HG03066 (cell line): ENCODE measurements around the gene CD200R1L.

ENCODE experiments used
- ATAC-seq: cut with Tn5 transposase; IDR thresholded peaks from one replicate; pipeline ENCODE4 v1.9.1; 2021; ENCODE audit warnings: low read depth; ENCODE audit not compliant: unreplicated experiment

The CD200R1L gene

DNA sequence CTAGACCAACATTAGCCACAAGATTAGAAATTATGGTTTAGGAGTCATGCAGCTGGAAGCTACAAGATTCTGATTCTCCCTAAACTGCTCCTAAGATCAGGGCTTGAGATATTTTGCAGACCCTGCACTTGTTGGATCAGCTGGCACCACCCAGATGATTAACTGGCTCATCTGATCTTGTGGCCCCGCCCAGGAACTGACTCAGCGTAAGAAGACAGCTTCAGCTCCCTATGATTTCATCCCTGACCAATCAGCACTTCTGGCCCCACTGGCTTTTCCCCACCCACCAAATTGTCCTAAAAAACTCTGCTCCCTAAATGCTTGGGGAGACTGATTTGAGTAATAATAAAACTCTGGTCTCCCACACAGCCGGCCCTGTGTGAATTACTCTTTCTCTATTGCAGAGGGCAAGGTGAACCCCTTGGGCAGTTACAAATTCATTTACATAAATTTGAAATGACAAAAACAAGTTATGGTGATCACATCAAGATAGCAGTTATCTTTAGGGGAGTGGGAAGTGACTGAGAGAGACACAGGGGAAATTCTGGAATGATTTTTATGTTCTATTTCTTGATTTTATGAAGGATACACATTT, 76.5 kb downstream of the CD200R1L start:
- ATAC-seq = no peak

DNA sequence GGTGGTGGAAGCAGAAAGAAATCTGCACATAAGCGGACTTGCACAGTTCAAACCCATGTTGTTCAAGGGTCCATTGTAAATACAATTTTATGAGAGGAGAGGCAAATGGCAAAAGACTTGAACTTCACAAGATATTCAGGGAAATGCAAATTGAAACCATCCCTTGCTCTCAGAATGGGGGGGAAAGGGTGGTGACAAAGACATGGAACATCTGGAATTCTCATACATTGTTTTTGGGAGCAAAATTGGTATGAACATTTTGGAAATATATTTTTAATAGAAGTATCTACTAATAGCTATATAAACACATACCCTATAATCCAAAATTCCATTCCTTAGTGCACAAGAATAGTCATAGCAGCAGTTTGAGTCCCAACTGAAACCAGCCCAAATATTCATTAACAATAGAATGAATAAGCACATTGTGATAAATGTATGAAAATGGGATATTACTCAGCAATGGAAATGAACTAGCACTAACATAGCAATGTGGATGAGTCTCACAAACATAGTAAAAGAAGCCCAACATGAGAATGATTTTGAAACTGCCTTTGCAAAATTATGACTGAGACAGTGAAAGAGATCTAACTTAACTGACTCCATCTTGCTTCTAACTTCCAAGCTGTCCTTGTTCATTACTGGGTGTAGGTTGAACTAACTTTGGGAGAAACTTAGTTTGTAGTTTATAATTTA, 77.2 kb downstream of the CD200R1L start:
- ATAC-seq = no peak

DNA sequence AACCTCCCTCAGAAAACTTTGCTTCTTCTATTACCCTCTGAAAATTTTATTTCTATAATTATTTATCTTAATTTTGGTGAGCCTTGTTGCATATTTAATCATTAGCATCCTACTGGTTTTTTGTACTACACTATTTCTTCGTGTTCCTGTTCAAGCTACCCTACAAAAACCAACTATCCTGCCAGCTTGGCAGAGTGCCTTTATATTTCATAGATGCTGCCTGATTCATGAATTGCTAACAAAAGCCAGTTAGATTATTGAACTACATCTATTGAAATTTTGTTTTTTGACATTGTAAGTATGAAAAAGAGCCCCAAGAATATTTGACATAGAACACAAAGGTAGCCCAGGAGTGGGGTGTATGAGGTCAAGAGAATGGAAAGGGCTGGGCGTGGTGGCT, 78.9 kb downstream of the CD200R1L start:
- ATAC-seq = no peak

DNA sequence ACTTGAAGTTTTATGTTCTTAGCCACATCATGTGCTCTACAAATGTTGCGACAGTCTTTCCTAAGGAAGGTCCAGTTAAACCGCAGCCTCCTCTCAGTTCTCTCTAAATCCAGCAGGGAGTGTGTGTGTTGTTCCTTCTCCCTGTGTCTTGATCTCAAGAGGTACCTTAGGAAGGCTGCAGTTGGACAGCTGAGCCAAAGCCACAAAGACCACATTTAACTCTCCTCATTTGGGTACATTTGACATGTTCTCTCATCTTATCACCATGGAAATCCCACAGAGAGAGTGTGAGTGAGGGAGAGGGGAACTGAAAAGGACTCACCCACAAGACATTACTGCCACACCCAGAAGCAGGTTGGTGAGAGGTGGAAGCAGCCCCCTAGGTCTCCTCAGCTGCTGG, 79.5 kb downstream of the CD200R1L start:
- ATAC-seq = peak; percentile 82
